Hematopoietic multipotent progenitor cell treated with erythropoietin and hydrocortisone succinate and interleukin-3 and kit ligand, for 8 days (in vitro differentiated cells): ENCODE data around the gene WDR1.

ENCODE experiments used
- DNase-seq: peaks from one replicate; pipeline ENCODE4 v3.0.0-alpha.2; 2015

The WDR1 gene

DNA sequence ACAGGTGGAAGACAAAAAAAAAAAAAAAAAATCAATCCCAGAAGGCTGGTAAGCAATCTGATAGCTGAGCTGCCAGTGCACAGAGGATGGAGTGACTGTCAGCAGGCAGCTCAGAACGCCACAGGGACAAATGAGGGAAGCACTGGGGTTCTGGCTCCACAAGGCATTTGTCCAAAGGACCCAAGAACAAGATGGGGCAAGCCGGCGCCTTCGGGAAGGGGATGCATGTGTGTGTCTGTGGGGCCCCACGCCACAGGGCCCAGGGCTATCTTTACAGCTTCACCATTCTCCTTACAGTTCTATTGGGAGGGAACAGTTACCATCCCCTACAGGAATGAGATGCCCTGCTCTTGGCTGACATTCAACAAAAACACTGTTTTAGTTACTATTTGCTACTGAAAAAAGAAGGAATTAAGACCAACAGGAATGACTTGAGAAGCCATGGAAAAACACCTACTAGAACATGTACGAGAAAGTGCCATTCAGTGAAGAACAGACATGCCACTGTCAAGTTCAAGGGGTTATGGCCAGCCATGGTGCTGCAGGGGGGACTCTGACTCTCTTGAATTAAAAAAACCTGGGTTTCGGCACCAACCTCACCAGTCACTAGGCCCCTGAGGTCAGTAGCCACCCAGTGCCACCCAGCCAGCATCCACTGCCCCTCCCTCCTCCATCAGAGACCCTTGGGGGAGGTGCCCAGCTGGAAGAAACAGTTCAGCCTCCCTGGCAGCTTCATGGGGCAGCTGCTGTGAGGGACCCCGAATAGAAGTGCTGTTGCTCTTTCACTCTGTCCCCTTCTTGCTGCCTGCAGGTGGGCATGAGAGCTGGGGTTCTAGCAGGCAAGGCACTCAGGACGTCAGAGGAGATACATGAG lies 18.5 kb downstream of the WDR1 start:
- DNase-seq, result no peak

- DNase-seq, result peak; percentile 22
These were observed 19.6 kb downstream of the WDR1 start for GRCh38 chr4:10096978-10097335.

DNA sequence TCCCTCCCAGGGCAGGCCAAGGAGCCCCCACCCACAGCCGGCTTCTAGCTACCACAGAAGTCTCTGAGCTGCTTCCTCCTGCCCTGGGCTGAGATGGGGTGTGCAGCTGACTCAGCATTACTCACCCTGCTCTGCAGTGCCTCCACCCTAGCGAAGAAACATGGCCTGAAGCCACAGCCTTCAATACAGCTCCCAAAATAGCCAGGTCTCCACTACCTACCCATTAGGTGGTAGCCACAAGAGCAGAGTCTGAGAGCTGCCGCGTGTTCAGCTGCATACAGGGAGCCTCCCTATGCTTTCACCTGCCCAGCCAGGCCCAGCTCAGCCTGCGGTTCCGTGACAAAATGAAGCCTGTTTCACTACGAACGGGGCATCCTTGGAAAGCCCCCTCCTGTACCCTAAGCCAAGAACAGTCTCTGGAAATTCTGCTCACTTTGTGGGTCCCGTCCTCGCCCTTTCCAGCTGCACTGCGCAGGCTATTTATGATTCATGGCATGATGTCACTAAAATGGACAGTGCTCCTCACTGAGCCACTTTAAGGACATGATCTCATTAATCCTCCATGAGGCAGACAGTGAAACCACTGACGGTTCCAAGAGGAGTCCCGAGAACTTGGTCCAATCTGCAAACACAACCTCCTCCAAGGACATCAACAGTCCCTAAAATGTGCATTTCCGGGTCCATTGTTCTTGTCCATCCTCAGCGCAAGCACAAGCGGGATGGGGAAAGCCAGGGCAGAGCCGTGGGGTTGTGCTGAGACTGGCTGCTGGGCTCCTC lies 20.2 kb downstream of the WDR1 start:
- peak; percentile 84 for DNase-seq

DNA sequence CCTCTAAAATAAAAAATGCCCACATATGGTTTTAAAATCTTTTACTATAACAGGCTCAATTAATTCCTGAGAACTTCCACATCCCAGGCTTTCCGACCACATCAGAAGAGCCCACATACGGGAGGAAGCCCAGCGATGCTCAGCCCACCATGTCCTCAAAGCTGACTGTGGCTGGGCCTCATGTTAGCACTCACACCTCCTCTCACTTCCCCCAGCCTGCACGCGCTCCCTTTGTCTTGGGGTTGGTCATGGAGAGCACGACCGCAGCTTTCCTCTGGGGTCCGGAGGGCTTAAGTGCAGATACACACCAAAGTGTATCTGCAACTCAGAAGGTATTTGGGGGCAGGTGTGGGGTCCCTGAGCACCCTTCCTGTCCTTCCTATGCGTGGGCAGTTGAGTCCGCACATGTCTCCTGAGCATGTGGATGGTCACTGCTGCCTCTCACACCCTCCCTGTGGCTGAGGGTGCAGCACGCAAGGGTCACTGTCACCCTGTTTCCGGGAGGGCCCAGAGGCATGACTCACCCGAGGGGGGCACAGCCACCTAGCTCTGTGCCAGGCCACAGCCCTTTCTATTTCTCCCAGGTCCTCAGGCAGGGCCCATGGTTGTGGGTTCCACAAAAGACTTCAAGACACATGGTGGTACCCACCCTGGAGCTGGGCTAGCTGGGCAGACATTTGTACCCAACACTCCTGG lies 21.2 kb downstream of the WDR1 start:
- DNase-seq, result peak; percentile 12

- no peak for DNase-seq
These were observed 21.8 kb downstream of the WDR1 start for GRCh38 chr4:10094841-10095240.

GRCh38 chr4:10093801-10094552 lies 22.6 kb downstream of the WDR1 start:
- DNase-seq, result peak; percentile 78

DNA sequence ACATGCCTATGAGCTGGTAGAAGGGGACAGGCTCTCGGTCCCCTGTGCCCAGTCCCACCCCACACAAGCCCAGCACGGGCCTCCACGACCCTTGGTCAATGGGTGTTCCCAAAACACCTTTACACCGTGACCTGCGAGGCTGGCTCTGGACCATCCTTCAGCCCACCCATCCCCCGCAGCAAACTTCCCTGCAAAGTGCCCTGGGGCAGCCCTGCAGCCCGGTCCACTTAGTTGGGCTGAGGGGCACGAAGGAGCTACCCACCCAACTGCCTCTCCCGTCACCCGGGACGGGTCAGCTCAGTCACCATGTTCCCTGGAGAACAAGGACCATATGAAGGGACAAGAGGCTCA lies 23.4 kb downstream of the WDR1 start:
- DNase-seq, result no peak

DNA sequence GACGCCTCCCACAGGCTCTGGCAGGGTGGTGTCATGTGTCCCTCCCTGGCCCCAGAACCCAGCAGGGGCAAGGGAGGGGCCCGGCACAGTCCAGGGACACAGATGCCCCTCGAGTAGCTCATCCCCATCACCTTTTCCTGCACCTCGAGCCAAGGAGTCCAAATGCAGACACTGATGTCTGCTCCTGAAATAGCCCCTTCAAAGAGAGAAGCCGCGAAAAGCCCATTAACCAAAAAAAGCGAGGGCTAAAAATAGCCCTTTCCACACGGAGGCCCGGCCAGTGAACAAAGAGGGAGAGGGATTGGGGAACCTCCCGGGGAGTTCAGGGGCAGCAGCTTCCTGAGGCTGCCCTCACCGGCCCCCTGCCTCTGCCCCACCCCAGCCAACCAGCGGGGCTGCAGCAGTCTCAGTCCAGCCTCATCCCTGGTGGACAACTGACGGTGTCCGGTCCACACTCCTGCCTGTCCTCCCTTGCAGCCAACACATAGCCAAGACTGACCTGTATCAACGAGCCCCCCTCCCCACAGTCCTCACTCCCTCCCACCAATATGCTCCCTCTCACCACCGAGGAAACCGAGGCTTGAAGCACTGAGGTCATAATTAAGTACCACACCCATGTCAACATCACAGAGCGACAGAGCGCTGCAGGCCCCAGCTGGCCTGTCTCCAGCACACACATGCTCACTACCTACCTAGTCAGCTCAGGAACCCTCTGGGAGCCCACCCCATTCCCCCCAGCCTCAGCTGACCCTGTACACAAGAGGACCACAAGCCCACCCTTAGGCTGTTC lies 23.9 kb downstream of the WDR1 start:
- DNase-seq, result peak; percentile 24

DNA sequence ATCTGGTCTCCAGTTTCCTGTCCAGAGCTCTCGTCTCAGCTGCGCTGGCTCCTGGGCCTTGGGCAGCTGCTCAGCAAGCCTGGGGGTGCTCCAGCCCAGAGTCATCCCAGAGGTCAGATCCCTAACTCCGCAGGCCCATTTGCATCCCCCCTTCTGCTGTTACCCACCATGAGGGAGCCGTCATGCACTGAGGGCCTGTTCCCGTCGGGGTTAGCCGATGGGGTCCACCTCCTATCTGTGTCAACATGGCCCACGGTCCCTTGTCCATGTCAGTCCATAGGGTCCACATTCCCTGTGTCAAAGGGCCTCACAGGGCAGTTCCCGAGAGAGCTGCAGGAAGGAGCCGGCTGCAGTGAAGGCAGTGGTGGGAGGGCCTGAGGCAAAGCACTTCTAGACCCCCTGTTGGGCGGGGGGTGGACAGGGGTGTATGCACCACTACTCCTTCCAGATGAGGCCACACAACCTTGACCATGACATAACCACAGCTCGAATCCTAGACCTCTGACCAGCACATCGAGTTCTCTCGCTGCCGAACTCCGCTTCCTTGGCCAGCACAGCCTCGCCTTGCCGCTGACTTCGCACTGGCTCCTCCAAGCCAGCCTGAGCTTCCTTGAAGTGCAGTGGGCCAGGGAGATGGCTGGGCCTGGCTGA lies 24.9 kb downstream of the WDR1 start:
- no peak for DNase-seq

- no peak for DNase-seq
These were observed 25.9 kb downstream of the WDR1 start for GRCh38 chr4:10090467-10091250.

DNA sequence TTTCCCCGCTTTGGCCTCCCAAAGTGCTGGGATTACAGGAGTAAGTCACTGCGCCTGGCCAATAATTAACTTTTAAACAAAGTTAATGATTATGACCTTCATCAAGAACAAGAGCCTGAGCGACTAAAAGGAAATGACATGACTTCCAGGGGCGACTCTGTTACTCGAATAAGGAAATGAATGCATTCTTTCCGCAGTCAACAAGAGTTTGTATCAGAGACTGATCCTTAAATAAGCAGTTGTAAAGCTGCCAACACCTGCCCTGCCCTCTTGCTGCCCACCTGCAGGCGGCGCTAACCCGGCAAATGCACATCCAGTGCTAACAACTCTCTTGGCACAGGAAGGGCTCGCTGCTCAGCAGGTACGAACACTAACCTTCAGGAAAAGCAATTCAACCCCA lies 27.3 kb downstream of the WDR1 start:
- DNase-seq, result peak; percentile 7

DNA sequence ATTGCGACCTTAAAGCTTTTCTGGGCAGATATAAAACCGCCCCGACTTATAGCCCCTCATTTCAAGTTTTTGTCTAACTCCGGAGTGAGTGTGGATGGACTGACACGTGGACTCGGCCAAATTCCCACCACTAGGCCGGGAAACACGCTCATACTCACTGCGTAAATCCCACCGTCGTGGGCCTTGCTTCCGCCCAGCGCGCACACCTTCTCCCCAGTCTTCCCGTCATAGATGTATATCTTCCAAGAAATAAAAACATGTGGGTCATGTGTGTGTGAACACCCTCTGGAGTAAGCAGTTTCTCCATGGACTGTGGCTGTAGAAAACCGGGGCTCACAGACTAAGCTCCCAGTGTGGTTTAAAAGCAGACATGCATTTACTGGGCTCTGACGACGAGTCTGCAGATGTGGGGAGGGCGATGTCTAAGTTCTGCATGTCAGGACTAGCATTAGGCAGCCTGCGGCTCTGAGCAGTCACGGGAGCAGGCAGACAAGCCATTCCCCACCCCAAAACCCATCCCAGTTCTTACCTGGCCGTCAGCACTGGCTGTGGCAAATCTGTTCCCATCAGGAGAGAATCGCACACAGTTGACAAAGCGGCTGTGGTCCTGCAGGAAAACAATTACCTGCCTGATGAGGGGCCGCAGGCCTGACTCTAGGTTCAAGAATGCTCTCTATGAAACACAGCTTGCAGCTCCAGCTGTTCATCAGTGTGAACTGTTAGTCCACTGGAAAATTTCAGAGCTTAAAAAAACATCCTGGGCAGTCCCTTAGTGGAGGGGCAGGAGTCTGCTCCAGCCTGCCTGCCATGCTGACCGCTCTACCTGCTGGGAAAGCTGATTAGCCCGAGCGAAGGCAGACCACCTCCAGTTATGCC lies 28.2 kb downstream of the WDR1 start:
- DNase-seq, result no peak

DNA sequence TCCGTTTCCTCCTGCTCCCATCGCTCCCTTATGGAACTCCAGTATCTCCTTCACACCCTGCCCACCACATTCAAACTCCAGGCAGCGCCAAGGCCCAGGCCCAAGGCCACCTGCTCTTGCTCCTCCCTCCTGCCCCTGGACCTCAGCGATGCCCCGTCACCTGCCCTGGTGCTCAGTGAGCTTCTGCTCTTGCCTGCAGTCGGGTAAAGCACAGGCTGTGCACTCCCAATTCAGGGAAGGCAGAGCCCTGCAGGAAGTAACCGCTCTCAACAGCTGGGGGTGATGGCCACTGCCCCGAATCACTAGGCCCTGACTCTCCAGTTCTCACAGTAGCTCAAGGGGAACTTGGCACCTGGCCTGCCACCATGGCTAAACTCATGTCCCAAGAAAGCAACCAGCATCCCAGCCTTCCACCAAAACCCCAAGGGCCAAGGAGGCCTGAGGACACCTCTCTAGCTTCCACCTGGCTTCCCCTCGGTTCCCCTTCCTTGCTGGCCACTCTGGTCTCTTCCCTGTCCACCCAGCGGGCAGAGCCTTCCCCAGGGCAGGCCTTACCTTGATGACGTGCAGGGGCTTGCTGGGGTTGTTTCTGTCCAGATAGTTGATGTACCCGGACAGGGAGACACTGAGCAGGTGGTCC lies 29.3 kb downstream of the WDR1 start:
- DNase-seq, result no peak

GRCh38 chr4:10086506-10087120 lies 30.0 kb downstream of the WDR1 start:
- DNase-seq, result no peak

DNA sequence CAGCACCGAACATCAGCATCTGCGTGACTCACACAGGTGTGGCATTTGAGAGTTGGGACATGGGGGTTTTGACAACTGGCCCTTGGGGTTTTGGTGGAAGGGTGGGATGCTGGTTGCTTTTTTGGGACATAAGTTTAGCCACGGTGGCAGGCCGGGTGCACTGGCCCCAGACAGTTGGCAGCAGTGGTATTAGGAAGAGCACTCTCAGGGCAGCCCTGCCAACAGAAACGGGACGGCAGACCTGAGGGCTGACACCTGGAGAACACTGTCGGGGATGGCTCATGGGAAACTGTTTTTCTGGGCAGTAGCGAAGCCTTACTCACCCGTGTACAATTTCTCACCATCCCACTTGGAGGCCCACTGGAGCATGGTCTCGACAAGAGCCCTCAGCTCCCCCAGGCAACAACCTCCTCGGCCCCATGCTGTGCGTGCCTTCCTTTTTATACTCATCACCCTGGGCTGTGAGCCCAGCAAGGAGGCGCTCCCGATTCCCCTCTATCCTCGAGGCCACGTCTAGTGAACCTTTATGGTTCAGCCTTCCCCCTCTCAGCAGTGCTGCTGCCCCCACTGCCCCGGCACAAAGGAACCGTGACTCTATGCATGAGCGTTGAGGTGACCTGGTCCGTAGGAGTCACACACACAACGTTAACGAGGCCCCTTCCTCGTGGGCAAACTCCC lies 30.6 kb downstream of the WDR1 start:
- no peak for DNase-seq

GRCh38 chr4:10085386-10085785 lies 31.2 kb downstream of the WDR1 start:
- no peak for DNase-seq

- no peak for DNase-seq
These were observed 31.8 kb downstream of the WDR1 start for GRCh38 chr4:10084651-10085358.
